ENCODE results near the gene TMEM114.

- TF ChIP-seq EZH2 (IDR thresholded peaks at IDR 0.05; ENCODE audit: borderline replicate concordance, insufficient read depth, low read length, poor library complexity, severe bottlenecking) (no peak), CTCF (IDR thresholded peaks at IDR 0.05; ENCODE audit: poor library complexity, severe bottlenecking) (no peak), POLR2AphosphoS5 (IDR thresholded peaks at IDR 0.05) (no peak), SMC3 (conservative IDR thresholded peaks at IDR 0.05; ENCODE audit: poor library complexity) (no peak), REST (IDR thresholded peaks at IDR 0.05; ENCODE audit: borderline replicate concordance) (no peak), MXI1 (conservative IDR thresholded peaks at IDR 0.05; ENCODE audit: poor library complexity, severe bottlenecking) (no peak), TAF1 (IDR thresholded peaks at IDR 0.05; ENCODE audit: low read depth) (no peak), EP300 (conservative IDR thresholded peaks at IDR 0.05; ENCODE audit: poor library complexity, severe bottlenecking) (no peak)
These were observed 29.5 kb upstream of the TMEM114 start for GRCh38 chr16:8619671-8620370.
